HT-29 (cell line): ENCODE results near the gene RGS6. TPM values are rescaled to one million over a fixed set of nuclear protein-coding genes. Genes with fewer than 3 reads are reported as not detected.

ENCODE experiments used
- DNase-seq: peaks from one replicate; pipeline ENCODE4 v3.0.0-alpha.2; 2015; ENCODE audit warnings: low spot score
- total RNA-seq: library from RNA; depleted of rRNA; stranded (reverse); fragments of >200 nt; shearing (Covaris generic); gene quantifications from 2 replicates; pipeline ENCODE4 v1.2.3, GENCODE V29; 2014

The RGS6 gene
- total RNA-seq, 1 experiment from 2014 or later, result not detected

- DNase-seq, result no peak
Observed at GRCh38 chr14:71943695-71944018, 11.4 kb downstream of the RGS6 start.

GRCh38 chr14:71947947-71948500 lies 15.8 kb downstream of the RGS6 start:
- no peak for DNase-seq

DNA sequence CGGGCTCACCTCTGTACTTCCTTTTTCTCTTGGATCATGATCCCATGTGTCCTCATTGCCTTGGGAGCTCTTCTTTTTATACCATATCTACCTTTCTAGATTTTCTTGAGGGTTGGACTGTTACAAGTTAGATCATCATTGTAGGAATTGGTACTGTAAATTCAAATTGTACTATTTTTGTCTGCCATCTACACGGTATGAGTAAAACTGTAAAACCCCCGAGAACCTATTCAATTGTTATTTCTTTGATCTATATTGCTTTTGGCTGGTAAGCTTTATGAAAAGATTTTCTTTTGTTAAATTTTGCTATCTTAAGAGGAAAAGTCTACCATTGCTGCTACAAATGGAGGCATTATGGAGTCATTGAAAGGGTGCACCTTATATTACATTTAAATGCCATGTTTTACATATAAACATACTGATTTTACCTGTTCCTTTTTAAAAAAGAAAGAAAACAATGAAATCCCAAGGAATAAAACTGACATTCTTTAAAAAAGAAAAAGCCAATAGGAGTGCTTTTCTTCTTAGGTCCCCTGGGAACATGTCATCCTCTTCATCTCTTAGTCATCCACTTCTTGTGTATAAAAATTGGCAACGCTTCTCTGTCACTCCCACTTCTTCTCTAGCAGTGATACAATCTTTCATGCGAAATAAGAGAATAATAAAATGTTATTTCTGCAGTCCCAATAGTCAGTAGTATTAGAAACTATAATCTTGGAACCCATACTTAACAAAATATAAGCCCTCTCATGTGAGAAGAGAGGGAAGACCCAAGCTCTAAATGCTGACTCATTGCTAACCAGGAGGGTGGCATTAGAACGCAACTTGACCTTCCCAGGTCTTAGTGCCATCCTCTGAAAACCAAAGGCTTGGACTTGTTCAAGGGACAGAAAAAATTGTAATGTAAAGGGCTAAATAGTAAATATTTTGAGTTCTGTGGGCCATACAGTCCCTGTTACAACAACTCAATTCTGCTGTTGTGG lies 20.4 kb downstream of the RGS6 start:
- DNase-seq, result no peak

DNA sequence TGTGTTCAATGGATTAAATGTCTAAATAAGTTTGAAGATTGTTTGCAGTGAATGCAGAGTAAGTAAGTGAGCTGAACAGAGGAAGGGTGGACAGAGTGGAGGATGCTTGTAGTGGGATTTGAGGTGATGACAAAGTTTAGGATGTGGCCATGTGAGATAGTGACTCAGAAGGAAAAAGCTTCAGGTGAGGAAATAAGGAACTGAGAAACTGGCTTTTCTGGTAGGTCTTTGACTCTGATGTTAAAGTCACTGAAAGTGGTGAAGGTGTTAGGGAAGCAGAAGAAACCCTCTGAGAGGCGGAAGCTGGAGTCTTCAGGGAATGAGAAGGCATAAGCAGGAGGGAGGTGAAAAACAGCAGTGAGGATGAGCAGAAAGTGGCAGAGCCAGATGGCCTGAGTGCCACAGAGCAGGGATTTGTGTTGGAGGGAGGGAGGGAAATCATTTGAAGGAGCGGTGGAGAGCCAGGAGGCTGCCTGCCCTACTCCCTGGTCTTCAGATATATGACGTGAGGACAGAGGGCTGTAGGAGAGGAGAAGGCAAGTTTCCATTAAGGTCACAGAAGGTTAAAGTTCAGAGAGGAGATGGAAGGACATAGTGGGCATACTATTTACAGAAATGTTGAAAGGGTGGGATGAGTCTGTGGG lies 24.8 kb downstream of the RGS6 start:
- no peak for DNase-seq

- DNase-seq, result no peak
Observed at GRCh38 chr14:71959055-71959454, 26.8 kb downstream of the RGS6 start.

- no peak for DNase-seq
Observed at GRCh38 chr14:71960494-71961353, 28.5 kb downstream of the RGS6 start.

DNA sequence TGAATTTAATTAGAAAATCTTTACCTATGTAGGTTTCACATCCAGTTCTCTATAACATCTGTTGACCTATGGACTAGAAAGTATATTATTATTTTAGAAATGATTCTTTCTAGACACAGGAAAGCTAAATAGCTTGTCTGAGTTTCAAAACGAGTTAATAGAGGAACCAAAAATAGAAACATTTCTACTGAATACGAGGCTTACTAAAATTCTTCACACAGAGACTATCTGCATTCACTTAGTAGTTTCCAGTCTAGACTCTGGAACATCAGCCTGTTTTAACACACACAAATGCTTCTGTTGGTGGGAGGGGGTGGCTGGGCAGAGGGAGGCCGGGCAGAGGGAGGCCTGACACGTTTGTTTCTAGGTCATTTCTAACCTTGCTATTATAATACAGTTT lies 29.7 kb downstream of the RGS6 start:
- no peak for DNase-seq

GRCh38 chr14:71964716-71965115 lies 32.5 kb downstream of the RGS6 start:
- DNase-seq, result no peak

DNA sequence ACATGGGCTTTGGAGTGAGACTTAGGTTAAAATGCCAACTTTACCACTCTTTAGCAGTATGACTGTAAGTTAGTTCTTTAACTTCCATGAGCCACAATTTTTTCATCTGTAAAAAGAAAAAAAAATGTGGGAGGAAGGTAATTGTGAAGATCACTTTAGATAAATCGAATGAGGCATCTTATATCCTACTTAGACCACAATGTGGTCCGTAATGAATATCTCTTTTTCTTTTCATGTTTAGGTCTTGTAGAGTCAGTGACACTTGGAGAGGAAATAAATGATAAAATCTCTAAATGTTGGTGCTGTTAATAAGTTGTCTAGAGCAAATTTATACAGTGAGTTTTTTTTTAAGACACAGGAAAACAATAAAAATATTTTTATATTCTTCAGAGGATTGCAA lies 34.3 kb downstream of the RGS6 start:
- DNase-seq, result no peak

DNA sequence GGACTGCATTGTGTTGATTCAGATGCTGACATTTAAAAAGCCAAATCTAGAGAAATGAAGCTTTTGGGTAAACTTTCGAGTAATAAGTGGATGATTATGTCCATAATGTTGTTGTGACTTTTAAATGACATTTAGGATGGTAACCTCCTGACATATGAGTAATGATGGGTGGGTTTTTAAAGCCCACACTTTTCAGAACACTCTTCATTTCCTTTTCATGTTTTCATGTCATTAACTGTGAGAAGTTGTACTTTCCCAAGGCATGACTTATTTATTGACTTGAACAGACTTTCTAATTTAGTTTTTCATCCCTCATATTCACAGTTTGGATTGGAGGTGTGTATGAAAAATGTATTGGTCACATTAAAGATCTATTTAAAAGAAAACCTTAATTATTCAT lies 35.5 kb downstream of the RGS6 start:
- DNase-seq, result no peak

DNA sequence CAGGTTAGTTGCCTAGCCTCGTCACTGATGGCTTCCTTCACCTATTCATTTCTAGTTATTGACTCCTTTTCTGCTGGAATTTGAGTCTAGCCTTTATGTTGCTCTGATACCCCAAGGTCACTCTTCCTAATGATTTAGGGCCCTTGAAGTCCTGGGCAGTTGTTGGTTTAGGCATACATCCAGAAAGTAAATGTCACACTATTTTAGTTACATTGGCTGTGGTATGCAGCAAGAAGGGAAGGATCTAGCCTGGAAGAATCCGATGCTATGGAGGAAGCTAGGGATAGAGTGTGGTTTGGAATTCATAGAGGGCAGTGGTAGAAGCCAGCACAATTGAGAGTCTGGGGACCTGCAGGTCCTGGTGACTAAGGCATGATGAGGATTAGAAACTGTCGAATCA lies 38.0 kb downstream of the RGS6 start:
- DNase-seq, result no peak

DNA sequence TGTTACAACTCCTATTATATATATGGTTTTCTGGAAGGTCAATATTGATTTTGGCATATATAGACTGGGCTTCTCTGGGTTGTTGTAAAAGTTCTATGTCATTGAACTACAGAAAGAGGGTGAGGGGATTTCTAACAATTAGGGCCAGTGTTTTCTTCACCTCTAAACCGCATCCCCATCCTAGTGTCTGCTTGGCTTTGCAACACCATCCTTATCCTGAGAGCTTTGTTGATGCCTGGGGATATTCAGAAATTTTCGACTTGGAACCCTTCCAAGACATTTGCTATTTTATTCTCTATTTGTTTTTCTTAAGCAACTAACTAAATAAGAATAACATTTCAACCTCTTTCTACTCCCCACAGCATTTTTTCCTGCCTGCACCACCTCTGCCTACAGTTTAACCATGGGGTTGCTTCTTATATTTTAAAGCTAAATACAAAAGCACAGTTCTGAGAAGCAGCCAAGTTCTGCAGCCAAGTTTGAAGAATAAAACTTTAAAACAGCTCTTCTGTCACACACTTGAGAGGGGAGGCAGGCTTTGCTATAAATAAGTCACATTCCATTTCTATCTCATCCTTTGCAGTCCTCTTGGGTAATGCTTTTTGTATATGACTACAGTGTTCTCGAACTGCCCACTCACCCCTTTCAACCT lies 53.4 kb downstream of the RGS6 start:
- DNase-seq, result no peak

- DNase-seq, result no peak
Observed at GRCh38 chr14:71988476-71988875, 56.2 kb downstream of the RGS6 start.

GRCh38 chr14:71988939-71989338 lies 56.7 kb downstream of the RGS6 start:
- no peak for DNase-seq

DNA sequence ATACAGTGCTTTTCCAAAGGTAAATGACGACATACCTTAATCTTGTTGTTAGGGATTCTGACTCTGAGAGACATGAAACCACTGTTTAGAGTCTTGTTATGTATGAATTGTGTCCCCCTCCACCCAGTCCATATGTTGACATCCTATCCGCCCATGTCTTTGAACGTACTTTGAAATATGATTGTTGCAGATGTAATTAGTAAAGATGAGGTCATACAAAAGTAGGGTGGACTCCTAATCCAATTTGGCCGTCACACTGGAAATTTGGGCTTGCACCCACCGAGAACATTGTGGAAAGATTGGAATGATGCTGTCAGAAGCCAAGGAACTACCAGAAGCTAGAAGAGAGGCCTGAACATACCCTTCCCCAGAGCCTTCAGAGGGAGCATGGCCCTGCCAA lies 62.2 kb downstream of the RGS6 start:
- no peak for DNase-seq

DNA sequence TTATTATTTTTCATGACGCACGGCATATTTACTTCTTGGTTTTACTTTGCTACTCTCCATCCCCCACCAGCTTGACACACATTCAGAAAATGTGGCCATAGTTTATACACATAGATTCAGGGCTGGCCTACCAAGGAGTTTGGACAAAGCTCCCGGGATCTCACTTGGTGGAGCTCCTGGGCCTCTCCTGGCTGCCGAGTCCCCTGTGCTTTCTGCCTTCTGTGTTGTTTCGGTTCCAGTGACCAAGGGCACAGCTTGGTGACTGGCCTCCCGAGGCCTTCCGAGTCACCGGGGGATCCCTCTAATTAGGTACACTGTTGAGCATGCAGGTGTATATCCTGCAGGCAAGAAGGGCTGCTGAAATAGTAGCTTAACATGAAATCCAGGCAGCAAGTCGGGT lies 63.5 kb downstream of the RGS6 start:
- no peak for DNase-seq

GRCh38 chr14:71996610-71997009 lies 64.4 kb downstream of the RGS6 start:
- no peak for DNase-seq

DNA sequence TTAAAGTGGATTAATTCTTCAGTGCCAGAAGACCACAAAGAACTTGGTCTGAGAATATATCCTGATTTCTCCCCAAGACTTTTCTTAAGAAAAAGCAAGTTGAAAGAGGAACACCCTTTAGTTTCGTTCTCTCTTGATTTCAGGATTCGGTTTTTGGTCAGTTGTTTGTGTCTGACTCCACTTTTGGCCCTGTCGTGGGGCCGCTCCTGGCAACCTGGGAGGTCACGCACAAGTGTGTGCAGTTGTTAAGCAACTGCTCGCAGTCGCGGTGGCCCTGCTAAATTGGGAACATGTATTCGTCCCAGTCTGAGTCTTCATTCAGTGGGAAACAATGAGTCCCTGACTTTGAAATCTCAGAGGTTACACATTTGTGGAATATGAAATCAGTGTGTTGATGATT lies 68.7 kb downstream of the RGS6 start:
- DNase-seq, result no peak

DNA sequence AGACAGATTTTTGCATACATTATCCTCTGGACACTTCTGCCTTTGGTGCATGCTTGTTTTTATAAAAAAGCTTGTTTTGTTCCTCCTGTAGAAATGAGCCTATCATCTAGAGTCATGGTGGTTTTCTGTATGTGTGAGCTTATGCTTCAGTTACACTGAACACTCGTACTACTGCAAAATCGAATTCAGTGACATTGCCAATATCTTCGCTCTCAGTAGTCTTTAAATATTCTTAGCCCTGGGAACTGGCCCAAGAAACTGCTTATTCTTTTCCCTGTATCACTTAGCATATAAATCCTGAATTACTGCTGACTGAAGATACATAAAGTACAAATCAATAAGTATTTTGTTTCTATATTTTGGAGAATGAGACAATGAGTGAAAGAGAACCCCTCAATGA lies 70.5 kb downstream of the RGS6 start:
- DNase-seq, result no peak

DNA sequence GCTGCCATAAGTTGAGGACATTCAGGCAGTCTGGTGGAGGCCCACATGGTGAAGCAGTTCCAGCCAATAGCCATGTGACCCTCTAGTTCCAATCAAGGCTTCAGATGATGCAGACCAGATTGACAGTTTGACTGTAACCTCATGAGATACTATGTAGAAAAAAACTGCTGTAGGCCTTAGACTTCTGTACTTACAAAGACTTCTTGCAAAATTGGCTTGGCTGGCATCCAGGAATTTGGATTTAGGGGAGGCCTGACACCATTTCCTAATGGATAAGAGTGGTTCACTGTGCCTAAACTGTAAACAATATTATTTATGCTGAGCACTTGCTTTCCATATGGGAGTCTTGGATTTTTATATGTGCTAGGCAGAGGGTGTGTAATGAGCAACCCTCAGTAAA lies 76.4 kb downstream of the RGS6 start:
- DNase-seq, result no peak

- DNase-seq, result no peak
Observed at GRCh38 chr14:72010474-72010873, 78.2 kb downstream of the RGS6 start.
